HCT116 (cell line): ENCODE results near the gene UNC45A. TPM values are rescaled to one million over a fixed set of nuclear protein-coding genes. Genes with fewer than 3 reads are reported as not detected.

ENCODE experiments used
- ATAC-seq: fragments of 200-7000 bp; cut with Tn5 transposase; 2 replicates; pipeline ENCODE4 v1.9.1; 2020; ENCODE audit warnings: mild to moderate bottlenecking, moderate library complexity
- BruUV-seq: library from RNA; stranded (reverse); fragments of 400-500 nt; replicated peaks from 2 replicates; lab custom pipeline; 2021; lab: Mats Ljungman, UMichigan
- CTCF ChIA-PET: fragments of 300-600 bp; sonication (Branson Sonifier 250); formaldehyde crosslinking; loops from one replicate; lab custom pipeline; 2021; ENCODE audit warnings: antibody characterized with exemption; lab: Charles Lee
- POLR2A ChIA-PET: fragments of 300-600, 350-600 bp; sonication (Branson Sonifier 250); formaldehyde crosslinking; loops from one replicate; lab custom pipeline; 2021; ENCODE audit warnings: antibody characterized with exemption; lab: Charles Lee
- RAD21 ChIA-PET, 2 experiments: fragments of 300-600 bp; sonication (Branson Sonifier 250); formaldehyde crosslinking; loops; one replicate each; lab custom pipeline; 2023; ENCODE audit warnings: low total read pairs in 2 of 2; ENCODE audit not compliant: uncharacterized antibody in 2 of 2, unreplicated experiment in 2 of 2, low non-redundant PET in 1 of 2; lab: Charles Lee
- DNase-seq: peaks from one replicate; pipeline ENCODE4 v3.0.0-alpha.2; 2010; ENCODE audit warnings: low read depth, low spot score
- H2AFZ ChIP-seq: fragments of 200-600 bp; shearing (Covaris generic), sonication (generic); 2 replicates; pipeline ENCODE4 v1.6.1; 2017; ENCODE audit warnings: low read depth, mixed run types, mixed read lengths, antibody characterized with exemption, low read length; ENCODE audit not compliant: poor library complexity, severe bottlenecking
- H3K27ac ChIP-seq: 2 replicates; pipeline ENCODE4 v1.5.1; 2012; ENCODE audit warnings: low read depth, low read length
- H3K27me3 ChIP-seq: fragments of 200-600 bp; sonication (generic); 2 replicates; pipeline ENCODE4 v1.6.1; 2016; ENCODE audit warnings: mixed run types, low read length, mixed read lengths; ENCODE audit not compliant: insufficient read depth
- H3K36me3 ChIP-seq, 2 experiments: fragments of 200-500 bp in 1 of 2; fragments of 200-600 bp in 1 of 2; sonication (Bioruptor generic) in 1 of 2; sonication (generic) in 1 of 2; 2 replicates each; pipeline versions ENCODE4 v1.5.1 to v1.6.1; 2014 to 2016; ENCODE audit warnings: low read length in 2 of 2, inconsistent platforms in 1 of 2, mixed read lengths in 1 of 2, mixed run types in 1 of 2; ENCODE audit not compliant: insufficient read depth in 2 of 2, control insufficient read depth in 1 of 2
- H3K4me1 ChIP-seq, 2 experiments: fragments of 200-600 bp in 1 of 2; sonication (generic) in 1 of 2; 2 replicates each; pipeline versions ENCODE4 v1.5.1 to v1.6.1; 2012 to 2017; ENCODE audit warnings: low read length in 2 of 2, inconsistent platforms in 1 of 2, mild to moderate bottlenecking in 1 of 2, mixed read lengths in 1 of 2, mixed run types in 1 of 2, moderate library complexity in 1 of 2; ENCODE audit not compliant: insufficient read depth in 2 of 2, control insufficient read depth in 1 of 2
- H3K4me2 ChIP-seq: fragments of 200-600 bp; sonication (generic); 2 replicates; pipeline ENCODE4 v1.6.1; 2017; ENCODE audit warnings: mixed run types, low read length, mixed read lengths
- H3K4me3 ChIP-seq, 2 experiments: fragments of 200-600 bp in 1 of 2; sonication (generic) in 1 of 2; replicated peaks in 1 of 2; 2 replicates each; pipeline ENCODE4 v1.5.1; 2011 to 2016; ENCODE audit warnings: low read length in 2 of 2, control low read depth in 1 of 2, low read depth in 1 of 2, mild to moderate bottlenecking in 1 of 2, mixed read lengths in 1 of 2, mixed run types in 1 of 2
- H3K79me2 ChIP-seq: fragments of 200-600 bp; sonication (generic); 2 replicates; pipeline ENCODE4 v1.6.1; 2017; ENCODE audit warnings: mild to moderate bottlenecking, mixed run types, low read length, moderate library complexity, mixed read lengths; ENCODE audit not compliant: insufficient read depth
- H3K9ac ChIP-seq: fragments of 200-600 bp; sonication (generic); 2 replicates; pipeline ENCODE4 v1.6.1; 2016; ENCODE audit warnings: low read length, mixed read lengths
- H3K9me2 ChIP-seq: fragments of 200-600 bp; sonication (generic), shearing (Covaris generic); 2 replicates; pipeline ENCODE4 v1.6.1; 2017; ENCODE audit warnings: mixed run types, mild to moderate bottlenecking, moderate library complexity; ENCODE audit not compliant: insufficient read depth
- H3K9me3 ChIP-seq, 2 experiments: fragments of 200-500 bp in 1 of 2; fragments of 200-600 bp in 1 of 2; sonication (Bioruptor generic) in 1 of 2; sonication (generic) in 1 of 2; 2 replicates each; pipeline ENCODE4 v1.6.1; 2014 to 2017; ENCODE audit warnings: low read length in 2 of 2, mixed read lengths in 2 of 2, inconsistent platforms in 1 of 2, low read depth in 1 of 2, mild to moderate bottlenecking in 1 of 2, mixed run types in 1 of 2, moderate library complexity in 1 of 2; ENCODE audit not compliant: control insufficient read depth in 1 of 2, insufficient read depth in 1 of 2
- H4K20me1 ChIP-seq: fragments of 200-600 bp; sonication (generic), shearing (Covaris generic); 2 replicates; pipeline ENCODE4 v1.6.1; 2017; ENCODE audit warnings: mixed run types, mild to moderate bottlenecking, moderate library complexity; ENCODE audit not compliant: insufficient read depth
- CEBPB ChIP-seq: IDR thresholded peaks from 2 replicates; pipeline ENCODE4 v1.6.1; 2012; ENCODE audit warnings: low read depth
- CTCF ChIP-seq, 3 experiments: fragments of 200-600 bp in 1 of 3; sonication (generic) in 1 of 3; IDR thresholded peaks in 2 of 3; conservative IDR thresholded peaks in 1 of 3; 2 replicates each; pipeline ENCODE4 v1.5.1; 2012 to 2017; ENCODE audit warnings: low read depth in 2 of 3, low read length in 2 of 3, antibody characterized with exemption in 1 of 3, borderline replicate concordance in 1 of 3, control low read depth in 1 of 3, mild to moderate bottlenecking in 1 of 3, mixed read lengths in 1 of 3, mixed run types in 1 of 3, moderate library complexity in 1 of 3; ENCODE audit not compliant: insufficient read depth in 1 of 3
- EGR1 ChIP-seq: IDR thresholded peaks from 2 replicates; pipeline ENCODE4 v1.6.1; 2012; ENCODE audit warnings: low read depth
- EZH2 ChIP-seq: fragments of 200-600 bp; sonication (generic); IDR thresholded peaks from 2 replicates; pipeline ENCODE4 v1.6.1; 2017; ENCODE audit warnings: antibody characterized with exemption, mixed run types
- REST ChIP-seq: IDR thresholded peaks from 2 replicates; pipeline ENCODE4 v1.6.1; 2012; ENCODE audit warnings: low read depth
- SIN3A ChIP-seq: IDR thresholded peaks from 2 replicates; pipeline ENCODE4 v1.6.1; 2012; ENCODE audit warnings: low read depth
- YY1 ChIP-seq: IDR thresholded peaks from 2 replicates; pipeline ENCODE4 v1.6.1; 2011; ENCODE audit warnings: low read length, low read depth, moderate library complexity, mild to moderate bottlenecking; ENCODE audit not compliant: insufficient replicate concordance; ENCODE audit errors: extremely low read depth
- ZFX ChIP-seq: fragments of 450-650 bp; IDR thresholded peaks from 2 replicates; pipeline ENCODE4 v1.6.1; 2017
- intact Hi-C: fragments of 100-400 bp; cut with micrococcal nuclease; formaldehyde crosslinking; loops from 2 replicates; pipeline ENCODE4 v1.10.0; 2022
- total RNA-seq: library from RNA; stranded (reverse); gene quantifications from one replicate; pipeline ENCODE4 v1.2.1, GENCODE V29; 2021; ENCODE audit not compliant: unreplicated experiment

Gene UNC45A
- total RNA-seq, 1 experiment from 2014 or later = 95.4 TPM

GRCh38 chr15:90950676-90951075 lies 15.6 kb downstream of the UNC45A start:
- ATAC-seq (no peak), DNase-seq (no peak)
- intact Hi-C loops = no loop called here
- H4K20me1 ChIP-seq = no peaks in the 10 kb centered on the region
- peaks cover 5% of the 10 kb centered on the region for H3K79me2 ChIP-seq
- H3K9ac ChIP-seq = no peak overlapping the region
- no peak overlapping the region for H3K4me2 ChIP-seq
- POLR2A ChIA-PET = no interaction called here
- H3K27ac ChIP-seq = no peak overlapping the region
- peaks cover 22 to 39% of the 10 kb centered on the region in 2 experiments for H3K36me3 ChIP-seq
- CTCF ChIA-PET = no interaction called here
- no peaks in the 10 kb centered on the region for H3K27me3 ChIP-seq
- BruUV-seq = no TSS peak
- H3K9me2 ChIP-seq = no peaks in the 10 kb centered on the region
- peaks cover 5 to 24% of the 10 kb centered on the region in 2 experiments; a peak in 3 of 4 replicates for H3K4me1 ChIP-seq
- H3K4me3 ChIP-seq = no peak overlapping the region
- RAD21 ChIA-PET = no interaction called here
- no peak overlapping the region for H2AFZ ChIP-seq
- TF ChIP-seq ZFX (no peak), EZH2 (no peak), CEBPB (no peak), REST (no peak), EGR1 (no peak), SIN3A (no peak), CTCF (IDR thresholded peaks at IDR 0.05 in 2 of 3, conservative IDR thresholded peaks at IDR 0.05 in 1 of 3; ENCODE audit: borderline replicate concordance in 1 of 3, insufficient read depth in 1 of 3, low read depth in 2 of 3, low read length in 2 of 3) (no peak), YY1 (no peak)
- no peaks in the 10 kb centered on the region for H3K9me3 ChIP-seq
